Lower lobe of right lung (tissue), 2 donors: ENCODE data around the gene NKX3-2. TPM values are rescaled to one million over a fixed set of nuclear protein-coding genes. Genes with fewer than 3 reads are reported as not detected.

Experiments used
- ATAC-seq, 2 donors: fragments of 200-7000 bp; cut with Tn5 transposase; one replicate each; pipeline ENCODE4 v1.9.1; 2020 to 2022; ENCODE audit warnings: mild to moderate bottlenecking in 2 of 2, moderate library complexity in 2 of 2
- DNase-seq: peaks from one replicate; pipeline ENCODE4 v3.0.0-alpha.2; 2020
- H3K27ac ChIP-seq: fragments of 200-600 bp; one replicate; pipeline ENCODE4 v1.8.0; 2022
- H3K27me3 ChIP-seq: fragments of 200-600 bp; one replicate; pipeline ENCODE4 v1.8.0; 2022; ENCODE audit warnings: low read depth
- H3K36me3 ChIP-seq: fragments of 200-600 bp; one replicate; pipeline ENCODE4 v1.8.0; 2022; ENCODE audit warnings: mild to moderate bottlenecking
- H3K4me1 ChIP-seq: fragments of 200-600 bp; one replicate; pipeline ENCODE4 v1.8.0; 2022
- H3K4me3 ChIP-seq: fragments of 200-600 bp; one replicate; pipeline ENCODE4 v1.8.0; 2022; ENCODE audit warnings: mild to moderate bottlenecking
- H3K9me3 ChIP-seq: fragments of 200-600 bp; one replicate; pipeline ENCODE4 v1.8.0; 2022
- CTCF ChIP-seq: fragments of 200-600 bp; IDR thresholded peaks from one replicate; pipeline ENCODE4 v1.8.0; 2022; ENCODE audit warnings: antibody characterized with exemption, mild to moderate bottlenecking
- intact Hi-C: fragments of 100-400 bp; cut with DNase I; formaldehyde crosslinking; loops from one replicate; pipeline ENCODE4 v1.11.0; 2022
- total RNA-seq: library from RNA; stranded (reverse); fragmentation: NEBNext Ultra II Directional; extraction: Animal tissue kit (Norgen Biotek cat#: 25700); gene quantifications from one replicate; pipeline ENCODE4 v1.2.1, GENCODE V29; 2021
- donor health status: DM: no; HTN: yes; CAD: no; lungs with severe emphysema.

The NKX3-2 gene
- total RNA-seq, 1 donor from 2014 or later: not detected

GRCh38 chr4:13545394-13545808 is 1.1 kb upstream of the NKX3-2 start:
- TF ChIP-seq CTCF: no peak
- Histone ChIP-seq H3K4me3 (peak overlapping the region; percentile 65), H3K9me3 (no peaks in the 10 kb centered on the region), H3K36me3 (no peaks in the 10 kb centered on the region), H3K4me1 (peaks cover 56% of the 10 kb centered on the region), H3K27ac (no peak overlapping the region), H3K27me3 (peaks cover 100% of the 10 kb centered on the region)
- intact Hi-C loops: loop anchor here (10.0 kb wide), 2 partner anchors 691 to 821 kb away; no protein-coding TSS in a partner anchor
- ATAC-seq (no peak), DNase-seq (no peak)

GRCh38 chr4:13544606-13545393 is 492 bp upstream of the NKX3-2 start:
- Histone ChIP-seq H3K9me3 (no peaks in the 10 kb centered on the region), H3K4me3 (peak overlapping the region; percentile 65), H3K27me3 (peaks cover 100% of the 10 kb centered on the region), H3K36me3 (no peaks in the 10 kb centered on the region), H3K4me1 (peaks cover 56% of the 10 kb centered on the region), H3K27ac (no peak overlapping the region)
- no peak for TF ChIP-seq CTCF
- ATAC-seq (peak; percentile 79 to 85), DNase-seq (peak; percentile 76)
- intact Hi-C loops: loop anchor here (10.0 kb wide), 2 partner anchors 690 to 820 kb away; no protein-coding TSS in a partner anchor

GRCh38 chr4:13543032-13543838 is 1.1 kb downstream of the NKX3-2 start:
- peak overlapping the region; percentile 65 for H3K4me3 ChIP-seq
- peaks cover 100% of the 10 kb centered on the region for H3K27me3 ChIP-seq
- intact Hi-C loops: loop anchor here (10.0 kb wide), 2 partner anchors 688 to 818 kb away; no protein-coding TSS in a partner anchor
- H3K36me3 ChIP-seq: no peaks in the 10 kb centered on the region
- H3K9me3 ChIP-seq: no peaks in the 10 kb centered on the region
- H3K4me1 ChIP-seq: peaks cover 58% of the 10 kb centered on the region
- no peak for TF ChIP-seq CTCF
- ATAC-seq (no peak), DNase-seq (no peak)
- H3K27ac ChIP-seq: no peak overlapping the region

- H3K27ac ChIP-seq: no peak overlapping the region
- no peak for TF ChIP-seq CTCF
- DNase-seq: no peak
- peaks cover 53% of the 10 kb centered on the region for H3K4me1 ChIP-seq
- ATAC-seq: no peak
- intact Hi-C loops: loop anchor here (10.0 kb wide), 2 partner anchors 688 to 818 kb away; no protein-coding TSS in a partner anchor
- peaks cover 100% of the 10 kb centered on the region for H3K27me3 ChIP-seq
- no peaks in the 10 kb centered on the region for H3K9me3 ChIP-seq
- no peaks in the 10 kb centered on the region for H3K36me3 ChIP-seq
- peak overlapping the region; percentile 22 for H3K4me3 ChIP-seq
These were observed 1.7 kb downstream of the NKX3-2 start for GRCh38 chr4:13542577-13543031.
